Endothelial cell of umbilical vein (primary cell): Measurements from ENCODE around the gene CD248. TPM values are rescaled to one million over a fixed set of nuclear protein-coding genes. Genes with fewer than 3 reads are reported as not detected.

Experiments
- BruUV-seq: library from RNA; stranded (reverse); fragments of 400-500 nt; replicated peaks from 2 replicates; lab custom pipeline; 2021; lab: Mats Ljungman, UMichigan
- CTCF ChIA-PET: fragments of 300-600, 350-600 bp; sonication (Branson Sonifier 250); formaldehyde crosslinking; loops from one replicate; lab custom pipeline; 2021; ENCODE audit warnings: antibody characterized with exemption, inconsistent platforms; lab: Charles Lee
- POLR2A ChIA-PET: fragments of 300-600, 350-600 bp; sonication (Branson Sonifier 250); formaldehyde crosslinking; loops from one replicate; lab custom pipeline; 2021; ENCODE audit warnings: antibody characterized with exemption, inconsistent platforms; lab: Charles Lee
- DNase-seq: peaks from one replicate; pipeline ENCODE4 v3.0.0-alpha.2; 2011; ENCODE audit warnings: low read depth, low spot score
- FAIRE-seq: peaks from 2 replicates; lab custom pipeline; 2011; peaks lifted over from hg19 to GRCh38; lab: Jason Lieb, UNC
- H2AFZ ChIP-seq: 2 replicates; pipeline ENCODE4 v1.6.0; 2012; ENCODE audit warnings: low read depth, low read length, control low read depth, inconsistent platforms
- H3K27ac ChIP-seq: 2 replicates; pipeline ENCODE4 v1.5.1; 2011; ENCODE audit warnings: low read depth, mild to moderate bottlenecking, control low read depth, low read length, moderate library complexity; ENCODE audit not compliant: insufficient read depth
- H3K27me3 ChIP-seq, 2 experiments: 2 replicates each; pipeline versions ENCODE4 v1.6.0 to v1.6.1; 2011; ENCODE audit warnings: low read length in 2 of 2, mixed read lengths in 1 of 2; ENCODE audit not compliant: control insufficient read depth in 2 of 2, insufficient read depth in 2 of 2
- H3K36me3 ChIP-seq, 2 experiments: 2 replicates in 1 of 2; 3 replicates in 1 of 2; pipeline ENCODE4 v1.5.1; 2011; ENCODE audit warnings: low read length in 2 of 2, mild to moderate bottlenecking in 1 of 2, moderate library complexity in 1 of 2; ENCODE audit not compliant: control insufficient read depth in 2 of 2, insufficient read depth in 2 of 2; ENCODE audit errors: extremely low read depth in 1 of 2
- H3K4me1 ChIP-seq: 3 replicates; pipeline ENCODE4 v1.5.1; 2011; ENCODE audit warnings: mild to moderate bottlenecking, low read length; ENCODE audit not compliant: control insufficient read depth, insufficient read depth; ENCODE audit errors: extremely low read depth
- H3K4me2 ChIP-seq: 2 replicates; pipeline ENCODE4 v1.6.1; 2011; ENCODE audit warnings: low read length, control low read depth, mixed read lengths; ENCODE audit not compliant: insufficient read depth
- H3K4me3 ChIP-seq, 3 experiments: fragments of 200-600 bp in 1 of 3; sonication (generic), shearing (Covaris generic) in 1 of 3; replicated peaks in 1 of 3; 2 replicates each; pipeline ENCODE4 v1.5.1; 2011 to 2016; ENCODE audit warnings: control low read depth in 3 of 3, low read length in 3 of 3, mild to moderate bottlenecking in 2 of 3, inconsistent platforms in 1 of 3, low read depth in 1 of 3, moderate library complexity in 1 of 3; ENCODE audit not compliant: insufficient read depth in 1 of 3
- H3K79me2 ChIP-seq: 2 replicates; pipeline ENCODE4 v1.6.0; 2012; ENCODE audit warnings: low read length, inconsistent platforms; ENCODE audit not compliant: control insufficient read depth, insufficient read depth
- H3K9ac ChIP-seq: replicated peaks from 2 replicates; pipeline ENCODE3; 2011; ENCODE audit warnings: low read length, control low read depth; ENCODE audit not compliant: insufficient read depth; ENCODE audit errors: extremely low read depth
- H3K9me1 ChIP-seq: replicated peaks from 3 replicates; pipeline ENCODE4 v1.6.0; 2011; ENCODE audit warnings: mild to moderate bottlenecking, low read length; ENCODE audit not compliant: control insufficient read depth, insufficient read depth; ENCODE audit errors: extremely low read depth
- H3K9me3 ChIP-seq: replicated peaks from 2 replicates; pipeline ENCODE4 v1.5.1; 2012; ENCODE audit warnings: low read length, inconsistent platforms; ENCODE audit not compliant: control insufficient read depth, insufficient read depth
- H4K20me1 ChIP-seq: replicated peaks from 2 replicates; pipeline ENCODE3; 2011; ENCODE audit warnings: mild to moderate bottlenecking, low read length; ENCODE audit not compliant: control insufficient read depth, insufficient read depth; ENCODE audit errors: extremely low read depth
- CTCF ChIP-seq, 2 donors: IDR thresholded peaks; 1 replicate in 1 of 2; 2 replicates in 1 of 2; pipeline ENCODE4 v1.5.1; 2011; ENCODE audit warnings: low read length in 2 of 2, mild to moderate bottlenecking in 2 of 2, moderate library complexity in 2 of 2, control low read depth in 1 of 2, inconsistent platforms in 1 of 2, low read depth in 1 of 2; ENCODE audit not compliant: insufficient read depth in 1 of 2; ENCODE audit errors: extremely low read depth in 1 of 2
- EZH2 ChIP-seq: IDR thresholded peaks from 2 replicates; pipeline ENCODE4 v1.6.1; 2012; ENCODE audit warnings: borderline replicate concordance, low read depth, mild to moderate bottlenecking, moderate library complexity, low read length, inconsistent platforms; ENCODE audit not compliant: severe bottlenecking
- FOS ChIP-seq: IDR thresholded peaks from 2 replicates; pipeline ENCODE4 v1.6.1; 2011; ENCODE audit warnings: mild to moderate bottlenecking, low read length, moderate library complexity, borderline replicate concordance; ENCODE audit not compliant: insufficient read depth
- GATA2 ChIP-seq: IDR thresholded peaks from 2 replicates; pipeline ENCODE4 v1.7.0; 2011; ENCODE audit warnings: low read depth, mild to moderate bottlenecking, moderate library complexity, mixed read lengths, low read length; ENCODE audit not compliant: insufficient read length, insufficient read depth
- JUN ChIP-seq: IDR thresholded peaks from 2 replicates; pipeline ENCODE4 v1.6.1; 2011; ENCODE audit warnings: borderline replicate concordance, low read depth; ENCODE audit not compliant: insufficient read length, insufficient read depth
- MAX ChIP-seq: IDR thresholded peaks from 2 replicates; pipeline ENCODE4 v1.6.1; 2011; ENCODE audit not compliant: insufficient read depth, insufficient read length
- MYC ChIP-seq: IDR thresholded peaks from one replicate; pipeline ENCODE4 v1.6.1; 2011; ENCODE audit warnings: mild to moderate bottlenecking, low read depth, low read length
- POLR2A ChIP-seq: IDR thresholded peaks from 2 replicates; pipeline ENCODE4 v1.6.1; 2012; ENCODE audit warnings: low read depth, mild to moderate bottlenecking, control low read depth, low read length
- POLR2AphosphoS5 ChIP-seq: IDR thresholded peaks from 2 replicates; pipeline ENCODE4 v1.6.1; 2012; ENCODE audit warnings: low read depth, mild to moderate bottlenecking, control low read depth, low read length, moderate library complexity; ENCODE audit not compliant: insufficient read depth
- dilution Hi-C: fragments of 300-500 bp; cut with MboI; formaldehyde crosslinking; loops from one replicate; pipeline ENCODE4 v1.15.0; 2019; ENCODE audit warnings: low sequenced_read_pairs; ENCODE audit not compliant: extremely low pct_ligation_motif_present
- intact Hi-C: fragments of 100-400 bp; cut with micrococcal nuclease; formaldehyde crosslinking; loops from one replicate; pipeline ENCODE4 v1.10.0; 2022
- polyA plus RNA-seq, 4 experiments: library from polyadenylated mRNA; depleted of rRNA in 3 of 4; stranded (reverse) in 3 of 4; unstranded in 1 of 4; fragments of >200 nt; gene quantifications; 2 replicates each; pipeline versions ENCODE4 v1.2.1 to v1.2.3, GENCODE V29; 2011 to 2012; ENCODE audit warnings: missing spikeins in 1 of 4
- total RNA-seq: library from RNA; stranded (reverse); gene quantifications from 2 replicates; pipeline ENCODE4 v1.2.3, GENCODE V29; 2021

Gene CD248
- total and polyA plus RNA-seq, 2 donors (not counting 3 experiments of a cell fraction or from before 2014, with no cell fraction given), result 0.10 TPM; not detected in 1

- CTCF ChIA-PET, result interaction anchor here (8.7 kb wide), 1 partner anchor 18 kb away, joined by 225 read pairs; the partner anchor contains the start of gene CD248
- POLR2A ChIA-PET, result no interaction called here
- BruUV-seq, result no TSS peak
These were observed 14.9 kb upstream of the CD248 start for GRCh38 chr11:66331542-66332370.

More at GRCh38 chr11:66331542-66332370, 14.9 kb upstream of the CD248 start:
- FAIRE-seq (no peak), DNase-seq (no peak)
- intact Hi-C loops, result no loop called here
- Histone ChIP-seq H3K9me1 (no peaks in the 10 kb centered on the region), H3K27ac (no peak overlapping the region), H4K20me1 (no peaks in the 10 kb centered on the region), H3K4me3 (no peak overlapping the region), H3K4me1 (peaks cover 18% of the 10 kb centered on the region), H2AFZ (no peak overlapping the region), H3K9me3 (no peaks in the 10 kb centered on the region), H3K79me2 (no peaks in the 10 kb centered on the region), H3K36me3 (no peaks in the 10 kb centered on the region), H3K27me3 (no peaks in the 10 kb centered on the region), H3K4me2 (no peak overlapping the region), H3K9ac (no peak overlapping the region)
- dilution Hi-C loops, result no loop called here
- TF ChIP-seq EZH2 (no peak), MYC (no peak), POLR2AphosphoS5 (no peak), CTCF (IDR thresholded peaks at IDR 0.05; ENCODE audit: extremely low read depth in 1 of 2, insufficient read depth in 1 of 2, low read depth in 1 of 2, low read length in 2 of 2) (no peak), GATA2 (no peak), JUN (no peak), FOS (no peak), POLR2A (no peak), MAX (no peak)
